IPS DF 4.7 (cell line): ENCODE data around the gene TEPSIN.
"Not testable (repeated sequence)": the region's sequence is repeated elsewhere in the genome, so short reads cannot be mapped to it uniquely, and the experiment has no call there.

Experiments
- DNase-seq: peaks from one replicate; pipeline ENCODE4 v3.0.0-alpha.2; 2013; ENCODE audit warnings: low spot score; ENCODE audit errors: extremely low read depth

TEPSIN gene

GRCh38 chr17:81236784-81237183 lies 2.1 kb downstream of the TEPSIN start:
- DNase-seq: no peak

DNA sequence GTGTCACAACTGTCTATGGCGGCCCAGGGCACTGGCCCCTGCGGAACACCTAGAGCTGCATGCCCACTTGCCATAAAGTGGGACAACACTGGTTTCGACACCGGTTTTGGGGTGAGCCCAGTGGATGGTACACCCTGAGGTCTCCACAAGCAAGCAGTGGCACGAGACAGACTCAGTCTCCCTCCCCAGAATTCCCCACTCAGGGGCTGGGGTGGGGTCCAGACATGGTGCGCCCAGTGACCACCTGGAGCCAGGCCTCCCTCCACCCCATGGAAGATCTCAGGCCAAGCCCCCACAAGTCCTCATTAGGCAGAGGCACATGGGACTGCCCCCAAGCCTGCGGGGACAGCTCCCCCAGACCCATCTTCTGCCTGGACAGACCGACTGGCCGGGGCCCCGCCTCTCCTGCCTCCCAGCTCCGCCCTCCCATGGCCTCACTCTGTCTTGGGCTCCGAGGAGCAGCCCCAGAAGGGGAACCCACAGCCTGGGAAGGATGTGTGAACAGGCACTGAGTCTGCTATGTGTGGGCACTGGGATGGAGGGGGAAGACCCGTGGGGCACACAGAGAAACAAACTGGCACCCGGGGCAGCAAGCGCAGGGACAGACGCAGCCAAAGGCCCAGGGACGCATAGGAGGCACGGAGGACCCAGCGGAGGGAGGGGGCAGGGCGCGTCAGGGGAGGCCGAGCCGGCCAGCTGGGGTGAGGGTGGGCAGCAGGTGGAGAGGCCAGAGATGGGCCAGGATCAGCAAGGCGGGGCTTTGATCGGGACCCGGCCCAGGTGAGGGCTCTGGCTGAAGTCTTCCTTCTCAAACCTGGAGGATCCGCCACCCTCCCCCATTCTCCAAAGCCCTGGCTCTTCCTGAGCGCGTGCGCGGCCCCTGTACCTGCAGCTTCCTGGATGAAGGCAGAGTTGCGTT lies 2.8 kb downstream of the TEPSIN start:
- DNase-seq: no peak

GRCh38 chr17:81234940-81235821 lies 3.7 kb downstream of the TEPSIN start:
- no peak for DNase-seq

DNA sequence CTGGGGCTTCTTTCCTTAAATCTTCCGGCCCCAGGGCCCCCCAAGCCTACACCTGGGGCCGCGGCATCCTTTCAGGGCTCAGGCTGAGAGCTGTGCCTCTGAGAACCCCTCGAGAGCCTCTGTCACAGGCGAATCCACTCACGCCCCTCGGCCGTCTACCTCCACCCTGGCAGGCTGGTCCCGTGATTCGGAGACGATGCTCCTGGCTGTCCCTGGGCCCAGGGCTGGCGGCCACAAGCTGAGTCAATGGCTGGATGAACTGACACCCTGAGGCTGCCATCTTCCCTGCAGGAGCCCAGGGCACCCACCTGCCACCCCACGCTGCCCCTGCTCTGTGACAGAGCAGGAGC lies 4.4 kb downstream of the TEPSIN start:
- DNase-seq: no peak

DNA sequence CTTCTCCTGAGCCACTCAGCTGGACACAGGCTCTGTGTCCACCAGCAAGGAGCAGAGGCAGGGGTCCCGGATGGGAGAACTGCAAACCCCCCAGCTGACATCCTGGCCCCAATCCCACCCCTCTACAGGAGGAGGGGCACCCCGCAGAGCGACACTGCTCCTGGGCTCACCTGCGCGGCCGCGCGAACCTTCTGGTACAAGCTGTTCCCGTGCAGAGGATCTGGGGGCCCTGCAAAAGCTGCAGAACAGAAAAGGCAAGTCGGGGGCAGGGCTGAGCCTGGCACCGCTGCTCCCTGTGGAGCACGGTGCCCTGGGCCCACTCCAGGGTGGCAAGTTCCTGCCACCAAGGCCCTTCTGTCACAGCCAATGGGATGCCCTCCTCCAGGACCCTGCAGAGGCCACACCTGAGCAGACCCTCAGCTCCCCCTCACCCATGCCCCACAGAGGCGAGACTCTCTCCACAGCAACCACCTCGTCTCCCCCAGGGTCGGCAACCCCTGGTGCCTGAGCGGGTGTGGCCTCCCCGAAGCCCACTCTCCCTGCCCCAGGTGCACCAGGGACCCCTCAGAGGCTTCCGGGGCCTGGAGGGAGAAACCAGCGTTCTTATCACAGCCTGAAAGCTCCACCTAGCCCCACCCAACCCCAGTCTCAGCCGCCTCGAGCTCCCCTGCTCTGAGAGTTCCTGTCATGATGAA lies 4.9 kb downstream of the TEPSIN start:
- no peak for DNase-seq

DNA sequence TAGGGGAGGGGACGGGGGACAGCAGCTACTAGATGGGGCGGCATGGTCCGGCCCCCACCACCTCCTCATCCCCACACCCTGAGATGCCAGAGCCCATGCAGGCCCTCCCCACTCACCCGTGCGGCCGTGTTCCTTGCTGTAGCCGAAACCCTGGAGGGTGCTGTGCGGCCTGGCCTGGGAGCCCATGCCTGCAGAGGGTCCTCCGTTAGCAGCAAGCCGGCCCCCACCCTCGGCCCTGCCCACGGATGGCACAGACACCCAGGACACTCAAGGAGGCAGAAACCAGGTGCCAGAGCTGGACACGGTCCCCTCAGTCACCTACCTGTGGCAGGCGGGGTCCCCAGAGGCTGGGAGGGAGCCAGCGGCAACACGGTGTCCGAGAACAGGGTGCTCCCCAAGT lies 5.5 kb downstream of the TEPSIN start:
- DNase-seq: no peak

- DNase-seq: no peak
Measured at GRCh38 chr17:81232616-81233241, 6.1 kb downstream of the TEPSIN start.

DNA sequence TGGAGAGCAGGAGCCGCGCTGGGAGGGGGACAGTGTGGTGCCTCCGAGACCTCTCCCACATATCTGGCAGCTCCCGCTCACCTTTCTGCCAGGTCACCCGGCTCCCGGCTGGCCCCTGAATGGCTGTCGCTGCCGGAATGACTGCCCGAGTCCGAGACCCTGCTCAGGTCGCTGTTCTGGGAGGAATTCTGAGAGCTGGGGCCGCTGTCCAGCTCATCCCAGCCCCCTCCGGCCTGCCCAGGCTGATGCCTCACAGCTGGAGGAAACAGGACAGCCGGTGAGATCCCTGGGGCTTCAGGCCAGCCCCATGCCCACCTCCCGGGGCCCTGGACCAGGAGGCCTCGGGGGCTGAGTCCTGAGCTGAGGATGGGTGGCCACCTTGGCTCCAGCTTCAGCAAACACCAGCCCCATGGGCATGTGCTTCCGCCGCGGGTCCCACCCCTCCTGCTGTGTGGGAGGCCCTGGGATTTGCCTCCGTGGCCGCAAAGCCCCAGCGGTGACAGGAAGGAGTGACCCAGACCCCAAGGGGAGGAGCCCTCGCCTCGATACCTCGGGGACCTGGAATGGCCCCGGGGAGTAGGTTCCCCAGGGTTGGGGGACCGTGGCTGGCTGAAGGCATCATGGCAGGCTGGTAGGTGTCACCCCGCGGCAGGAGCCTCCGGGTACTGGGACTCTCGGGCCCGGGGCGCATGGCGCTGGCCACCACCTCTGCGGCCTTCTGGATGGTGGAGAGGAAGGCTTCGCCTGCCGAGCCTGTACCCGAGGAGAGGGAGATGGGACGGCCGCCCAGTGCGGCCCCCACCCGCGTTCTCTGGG lies 6.9 kb downstream of the TEPSIN start:
- DNase-seq: no peak

- no peak for DNase-seq
Measured at GRCh38 chr17:81231121-81231645, 7.7 kb downstream of the TEPSIN start.

GRCh38 chr17:81230043-81230820 lies 8.6 kb downstream of the TEPSIN start:
- no peak for DNase-seq

DNA sequence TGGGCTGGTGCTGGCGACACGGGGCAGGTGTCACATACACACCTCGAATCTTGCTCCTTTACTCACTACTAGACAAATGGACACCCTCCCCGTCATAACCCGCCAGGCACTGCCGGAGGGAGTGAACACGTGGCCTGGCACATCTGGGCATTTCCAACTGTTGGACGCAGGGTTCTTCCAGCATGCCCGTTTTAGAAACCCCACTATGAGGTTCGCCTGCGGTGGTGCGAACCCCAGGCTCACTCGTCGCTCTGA lies 9.3 kb downstream of the TEPSIN start:
- DNase-seq: no peak

GRCh38 chr17:81228834-81229665 lies 9.8 kb downstream of the TEPSIN start:
- no peak for DNase-seq

- DNase-seq: no peak
Measured at GRCh38 chr17:81228420-81228819, 10.4 kb downstream of the TEPSIN start.

- DNase-seq: not testable (repeated sequence)
Measured at GRCh38 chr17:81227630-81228029, 11.2 kb downstream of the TEPSIN start.

DNA sequence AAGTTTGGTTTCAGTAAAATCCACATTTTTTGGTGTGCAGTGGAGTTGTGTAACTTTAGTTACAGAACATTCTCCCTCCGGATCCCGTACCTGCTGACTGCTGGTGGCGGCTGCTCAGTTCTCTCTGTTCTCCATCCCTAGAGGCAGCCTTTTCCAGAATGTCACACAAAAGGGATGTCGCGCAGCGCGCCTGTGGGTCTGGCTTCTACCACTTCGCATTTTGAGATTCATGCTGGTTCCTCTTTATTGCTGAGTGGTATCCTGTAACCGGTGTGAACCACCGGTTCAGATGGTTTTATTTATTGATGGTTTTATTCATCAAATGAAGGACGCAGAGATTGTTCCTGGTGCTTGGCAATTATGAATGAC lies 15.1 kb downstream of the TEPSIN start:
- DNase-seq: no peak

GRCh38 chr17:81222906-81223761 lies 15.7 kb downstream of the TEPSIN start, which contains the start of gene CEP131:
Gene CEP131, minus strand, starts transcription at chr17:81222965. Its CDS starts 2,909 bp downstream, at chr17:81220056.
- peak; percentile 56 for DNase-seq

DNA sequence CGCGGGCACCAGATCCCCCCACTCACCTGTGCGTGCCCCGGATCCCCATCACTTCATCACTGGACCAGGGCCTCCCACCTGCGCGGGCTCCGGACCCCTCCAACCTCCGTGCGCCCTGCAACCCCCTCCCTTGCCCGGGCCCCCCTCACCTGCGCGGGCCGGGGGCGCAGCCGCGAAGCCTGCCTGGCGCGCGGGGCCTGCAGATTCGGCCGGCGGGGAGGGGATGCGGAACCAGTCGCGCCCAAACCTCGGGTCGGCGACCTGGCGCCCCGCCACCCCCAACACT lies 16.3 kb downstream of the TEPSIN start:
- no peak for DNase-seq
